Measurements from ENCODE around the gene ITGB4.

Gene ITGB4

GRCh38 chr17:75720656-75721462 is at the start of gene ITGB4:
Gene ITGB4 (plus strand): TSS chr17:75721459. CDS start chr17:75724704, 3,245 bp downstream.
- DNase-seq (ENCODE audit: low read depth in 3 of 3), result peak; percentile 23 to 47 (median 40)

DNA sequence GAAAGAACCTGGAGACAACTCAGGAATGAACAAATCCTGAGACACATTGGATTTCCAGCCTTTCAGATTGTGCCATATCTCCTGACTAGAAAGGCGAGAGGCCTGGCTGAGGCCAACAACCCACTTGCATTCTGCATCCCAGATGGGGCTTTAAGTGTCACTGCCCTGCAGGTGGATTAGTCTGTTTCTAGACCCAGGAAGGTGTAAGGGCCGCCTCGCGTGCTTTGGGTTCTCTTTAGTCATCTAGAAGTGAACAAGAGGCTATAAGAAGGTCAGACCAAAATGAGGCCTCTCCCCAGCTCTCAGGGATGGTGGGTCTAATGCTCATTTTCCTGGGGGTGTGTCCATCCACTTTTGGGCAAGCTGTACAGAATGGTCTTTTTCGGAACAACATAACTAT is 49.2 kb upstream of the ITGB4 start:
- no peak for DNase-seq (ENCODE audit: low read depth in 3 of 3)

DNA sequence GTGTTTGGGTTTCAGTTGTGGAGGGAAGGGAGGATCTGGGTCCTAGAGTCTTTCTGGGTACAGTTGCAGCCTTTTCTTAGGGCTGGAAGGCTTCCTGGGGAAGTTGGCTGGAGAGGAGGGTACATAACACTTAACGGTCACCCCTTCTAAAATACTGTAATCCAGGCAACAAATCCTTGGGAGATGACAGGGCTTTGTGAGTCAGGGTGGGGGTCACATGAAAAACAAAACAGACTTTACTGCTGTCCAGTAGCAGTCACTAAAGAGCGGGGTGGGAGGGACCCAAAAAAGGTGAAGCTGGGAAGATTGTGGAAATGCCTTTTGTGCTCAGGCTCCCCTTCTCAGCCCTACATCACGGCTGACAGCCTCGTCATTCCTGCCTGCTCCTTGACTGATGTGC is 47.8 kb upstream of the ITGB4 start:
- no peak for DNase-seq (ENCODE audit: low read depth in 3 of 3)

DNA sequence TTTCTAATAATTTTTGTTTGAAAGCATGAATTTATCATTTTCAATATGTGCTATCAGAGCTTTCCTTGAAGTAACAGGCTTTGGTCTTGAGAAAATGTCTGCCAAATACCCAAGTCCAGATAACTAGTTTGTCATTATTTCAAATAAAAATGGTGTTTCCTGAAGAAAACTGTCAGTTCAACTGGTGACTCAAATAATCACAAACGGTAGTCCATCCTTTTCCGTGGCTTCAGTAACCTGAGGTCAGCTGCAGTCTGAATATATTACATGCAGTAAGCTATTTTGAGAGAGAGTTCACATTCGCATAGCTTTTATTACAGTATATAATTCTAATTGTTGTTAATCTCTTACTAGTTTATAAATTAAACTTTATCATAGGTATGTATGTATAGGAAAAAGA is 44.8 kb upstream of the ITGB4 start:
- DNase-seq (ENCODE audit: low read depth in 3 of 3), result no peak

- DNase-seq (ENCODE audit: low read depth in 3 of 3), result no peak
These were observed 41.5 kb upstream of the ITGB4 start for GRCh38 chr17:75679706-75680211.

DNA sequence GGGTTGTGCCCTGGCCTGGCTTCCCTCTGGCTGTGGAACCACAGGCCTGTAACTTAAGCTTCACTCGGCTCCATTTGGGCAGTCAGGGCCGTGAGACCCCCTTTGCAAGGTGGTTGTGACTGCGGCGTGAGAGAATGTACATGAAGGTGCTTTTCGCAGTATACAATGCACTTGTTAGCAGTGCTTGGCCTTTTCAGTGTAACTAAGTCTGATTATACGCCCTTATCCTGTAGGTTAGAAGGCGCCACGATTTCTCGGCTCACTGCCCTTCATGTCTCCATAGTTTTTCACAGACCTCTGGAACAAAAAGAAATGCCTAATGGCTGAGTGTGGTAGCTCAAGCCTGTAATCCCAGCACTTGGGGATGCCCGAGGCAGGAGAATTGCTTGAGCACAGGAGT is 40.8 kb upstream of the ITGB4 start:
- DNase-seq (ENCODE audit: low read depth in 3 of 3), result no peak

DNA sequence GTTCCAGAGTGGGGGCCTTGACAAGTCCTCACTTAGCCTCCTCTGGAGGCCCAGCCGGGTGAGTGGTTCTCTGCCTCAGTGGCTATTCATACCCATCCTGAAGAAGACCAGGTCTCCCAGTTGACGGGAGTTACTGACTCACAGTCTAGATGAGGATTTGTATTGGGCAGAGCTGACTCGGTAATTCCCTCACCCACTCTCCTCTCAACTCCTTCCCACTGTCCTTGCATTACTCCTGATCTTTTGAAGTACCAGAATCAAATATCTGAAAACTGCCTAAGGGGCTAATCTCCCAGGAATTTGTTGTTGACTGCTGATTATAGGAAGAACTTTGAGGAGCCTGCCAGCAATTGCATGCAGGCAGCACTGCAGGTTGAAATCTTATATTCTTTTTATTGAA is 40.0 kb upstream of the ITGB4 start:
- no peak for DNase-seq (ENCODE audit: low read depth in 3 of 3)

- DNase-seq (ENCODE audit: low read depth in 3 of 3), result no peak
These were observed 37.7 kb upstream of the ITGB4 start for GRCh38 chr17:75683583-75683982.

GRCh38 chr17:75684249-75684648 is 37.0 kb upstream of the ITGB4 start:
- DNase-seq (ENCODE audit: low read depth in 3 of 3), result no peak

DNA sequence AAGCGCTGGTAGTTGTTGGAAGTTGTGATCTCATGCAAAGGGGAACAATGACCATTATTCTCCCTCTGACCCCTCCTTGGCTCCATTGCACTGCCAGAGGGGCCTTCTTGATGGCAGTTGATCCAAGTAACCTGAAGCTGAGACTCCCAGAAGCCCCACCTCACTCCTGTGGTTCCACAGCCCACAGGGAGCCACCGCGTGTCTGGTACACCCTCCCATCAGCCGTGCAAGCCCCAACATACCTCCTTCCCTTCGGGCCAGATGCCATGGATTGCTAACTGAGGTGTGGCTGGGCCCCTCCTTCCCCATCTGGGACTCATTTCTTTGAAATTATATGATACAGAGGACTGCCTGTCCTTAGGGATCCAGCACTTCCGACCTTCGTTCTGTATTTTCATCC is 36.3 kb upstream of the ITGB4 start:
- no peak for DNase-seq (ENCODE audit: low read depth in 3 of 3)

GRCh38 chr17:75685499-75685898 is 35.8 kb upstream of the ITGB4 start:
- no peak for DNase-seq (ENCODE audit: low read depth in 3 of 3)

DNA sequence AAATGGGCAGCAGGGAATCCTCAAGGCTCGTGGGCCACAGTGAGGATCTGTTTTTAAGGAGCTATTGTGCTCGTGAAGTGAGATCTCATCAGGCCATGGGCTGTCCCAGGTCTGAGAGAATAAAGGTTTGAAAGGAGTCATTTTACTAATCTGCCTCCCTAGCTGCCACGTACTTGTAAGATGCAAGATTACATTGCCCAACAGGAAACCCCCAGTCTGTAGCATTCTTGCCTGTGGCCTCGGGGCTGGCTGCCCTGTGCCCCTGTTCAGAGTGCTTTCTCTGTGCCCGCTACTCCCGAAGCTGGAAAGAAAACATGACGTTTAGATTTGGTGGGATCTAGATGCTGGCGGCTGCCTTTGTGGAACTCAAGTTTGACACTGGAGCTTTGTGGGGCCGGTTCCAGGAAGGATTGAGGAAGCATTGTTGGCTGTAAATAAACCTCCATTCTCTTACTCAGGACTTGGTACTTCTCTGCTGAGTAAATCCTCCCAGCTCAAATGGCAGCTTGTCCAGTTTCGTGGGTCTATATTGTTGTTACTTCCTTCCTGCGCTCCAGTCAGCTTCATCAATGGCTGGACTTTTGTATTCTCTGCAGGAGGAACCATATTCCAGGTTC is 32.9 kb upstream of the ITGB4 start:
- no peak for DNase-seq (ENCODE audit: low read depth in 3 of 3)

DNA sequence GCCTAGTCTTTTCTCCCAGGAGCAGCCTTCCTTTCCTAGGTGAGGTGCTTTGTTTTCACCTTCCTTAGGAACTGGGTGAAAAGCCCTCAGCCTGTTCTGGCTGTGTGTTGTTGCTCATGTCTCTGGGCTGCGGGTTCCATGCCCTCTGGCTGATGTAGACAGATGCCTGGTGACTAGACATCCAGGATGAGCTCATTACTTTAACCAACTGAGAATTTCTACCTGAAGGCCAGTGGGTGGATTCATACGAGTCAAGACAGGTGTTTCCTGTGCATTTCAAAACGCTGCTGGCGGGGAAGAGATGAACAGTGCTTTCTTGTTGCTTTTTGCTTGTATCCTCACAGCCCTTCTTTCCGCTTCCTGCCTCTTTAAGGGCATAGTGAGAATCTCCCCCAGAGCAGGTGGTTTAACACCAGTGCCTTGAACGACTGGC is 31.8 kb upstream of the ITGB4 start:
- DNase-seq (ENCODE audit: low read depth in 3 of 3), result peak in 1 of 3 experiments; percentile 15

DNA sequence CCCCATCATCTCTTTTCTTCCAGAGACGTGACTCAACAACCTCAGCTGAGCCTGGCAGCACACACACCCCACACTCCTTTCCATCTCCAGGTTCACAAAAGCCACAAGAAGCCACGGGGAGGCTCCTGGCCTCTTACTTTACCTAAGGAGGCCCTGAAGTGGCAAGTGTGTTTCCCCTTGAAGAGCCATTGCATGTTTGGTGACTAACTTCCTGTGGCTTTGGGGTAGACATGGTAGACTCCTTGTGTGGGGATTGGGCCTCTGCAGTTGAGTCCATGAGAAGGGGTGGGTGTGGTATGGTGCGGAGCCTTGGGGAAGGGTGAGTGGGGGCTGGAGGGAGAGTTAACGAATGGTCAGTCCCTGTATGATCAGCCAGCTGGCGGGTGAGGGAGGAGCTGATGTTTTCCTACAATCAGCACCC is 29.9 kb upstream of the ITGB4 start:
- no peak for DNase-seq (ENCODE audit: low read depth in 3 of 3)

GRCh38 chr17:75691801-75692626 is 29.2 kb upstream of the ITGB4 start:
- DNase-seq (ENCODE audit: low read depth in 3 of 3), result no peak

DNA sequence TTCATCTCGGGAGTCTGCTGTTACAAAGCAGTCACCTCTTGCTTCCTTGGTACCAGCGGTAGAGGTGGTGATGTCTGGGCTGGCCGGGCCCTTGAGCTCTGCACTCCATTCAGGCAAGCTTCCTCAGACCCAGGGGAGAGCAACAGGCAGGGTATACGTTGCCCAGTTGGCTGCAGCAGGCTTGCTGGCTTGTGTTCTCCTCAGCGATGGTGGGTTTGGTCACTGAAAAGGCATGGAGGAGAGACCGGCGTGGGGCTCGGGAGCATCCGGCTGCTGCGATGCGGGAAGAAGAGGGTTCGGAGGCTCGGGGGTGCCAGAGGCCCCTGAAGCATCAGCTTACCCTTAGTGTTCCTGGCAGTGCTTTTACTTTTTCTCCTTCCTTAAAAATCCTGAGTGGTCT is 28.3 kb upstream of the ITGB4 start:
- no peak for DNase-seq (ENCODE audit: low read depth in 3 of 3)

GRCh38 chr17:75693500-75694481 is 27.5 kb upstream of the ITGB4 start:
- no peak for DNase-seq (ENCODE audit: low read depth in 3 of 3)

GRCh38 chr17:75694536-75694935 is 26.7 kb upstream of the ITGB4 start:
- DNase-seq (ENCODE audit: low read depth in 3 of 3), result no peak

- DNase-seq (ENCODE audit: low read depth in 3 of 3), result no peak
These were observed 26.0 kb upstream of the ITGB4 start for GRCh38 chr17:75695141-75695829.

- no peak for DNase-seq (ENCODE audit: low read depth in 3 of 3)
These were observed 25.4 kb upstream of the ITGB4 start for GRCh38 chr17:75695830-75696271.
